ENCODE data around the gene TPCN2. TPM values are rescaled to one million over a fixed set of nuclear protein-coding genes. Genes with fewer than 3 reads are reported as not detected.

TPCN2 gene
- total RNA-seq, 1 experiment from 2014 or later = 16.3 TPM

- no TSS peak for BruUV-seq (replicated peaks)
- POLR2A ChIA-PET = interaction anchor here (0.6 to 3.3 kb wide), 11 partner anchors 42 to 573 kb away, joined by 3 to 32 read pairs (median 4); partner anchors contain the start of gene LTO1
Measured at GRCh38 chr11:69101792-69102695, 53.3 kb downstream of the TPCN2 start.

GRCh38 chr11:69102732-69103615, 54.2 kb downstream of the TPCN2 start:
- ChIA-PET POLR2A (interaction anchor here (0.8 to 2.2 kb wide), 4 partner anchors 539 to 565 kb away, joined by 3 to 10 read pairs (median 4); partner anchors contain the start of gene CCND1), CTCF (interaction anchor here (0.5 to 6.7 kb wide), 12 partner anchors 8 to 565 kb away, joined by 3 to 87 read pairs (median 4); partner anchors contain the start of gene CCND1)
- no TSS peak for BruUV-seq (replicated peaks)
- no peak for DNase-seq (ENCODE audit: unreplicated experiment)
- intact Hi-C loops (cut with micrococcal nuclease) = no loop called here
- H3K27ac Mint-ChIP-seq (ENCODE audit: low read depth, unreplicated experiment) = peak overlapping the region; percentile 59
- no peaks in the 10 kb centered on the region for H3K36me3 Mint-ChIP-seq (ENCODE audit: insufficient read depth, unreplicated experiment)
- no peaks in the 10 kb centered on the region for H3K9me3 Mint-ChIP-seq (ENCODE audit: unreplicated experiment)
- TF ChIP-seq CTCF (IDR thresholded peaks at IDR 0.05; ENCODE audit: unreplicated experiment) = no peak
- peaks cover 6% of the 10 kb centered on the region for H3K4me1 Mint-ChIP-seq (ENCODE audit: insufficient read depth, unreplicated experiment)
- H3K27me3 Mint-ChIP-seq (ENCODE audit: insufficient read depth, unreplicated experiment) = no peaks in the 10 kb centered on the region
- no peak overlapping the region for H3K4me3 Mint-ChIP-seq (ENCODE audit: unreplicated experiment)

More at GRCh38 chr11:69101792-69102695, 53.3 kb downstream of the TPCN2 start:
- H3K9me3 Mint-ChIP-seq (ENCODE audit: unreplicated experiment) = no peaks in the 10 kb centered on the region
- no peaks in the 10 kb centered on the region for H3K27me3 Mint-ChIP-seq (ENCODE audit: insufficient read depth, unreplicated experiment)
- no peak for TF ChIP-seq CTCF (IDR thresholded peaks at IDR 0.05; ENCODE audit: unreplicated experiment)
- H3K36me3 Mint-ChIP-seq (ENCODE audit: insufficient read depth, unreplicated experiment) = no peaks in the 10 kb centered on the region
- no peak overlapping the region for H3K4me3 Mint-ChIP-seq (ENCODE audit: unreplicated experiment)
- CTCF ChIA-PET = interaction anchor here (0.5 to 6.7 kb wide), 25 partner anchors 9 to 730 kb away, joined by 3 to 87 read pairs (median 4); partner anchors contain the start of gene CCND1
- H3K4me1 Mint-ChIP-seq (ENCODE audit: insufficient read depth, unreplicated experiment) = peaks cover 6% of the 10 kb centered on the region
- intact Hi-C loops (cut with micrococcal nuclease) = loop anchor here (1.0 to 2.0 kb wide), 3 partner anchors 195 to 568 kb away; no protein-coding TSS in a partner anchor
- H3K27ac Mint-ChIP-seq (ENCODE audit: low read depth, unreplicated experiment) = peak overlapping the region; percentile 59
- no peak for DNase-seq (ENCODE audit: unreplicated experiment)

GRCh38 chr11:69104212-69104855, 55.6 kb downstream of the TPCN2 start:
- no peak overlapping the region for H3K4me3 Mint-ChIP-seq (ENCODE audit: unreplicated experiment)
- ChIA-PET CTCF (interaction anchor here (0.6 to 6.7 kb wide), 5 partner anchors 27 to 564 kb away, joined by 3 to 62 read pairs (median 4); no protein-coding TSS in a partner anchor), POLR2A (interaction anchor here (0.6 to 2.2 kb wide), 3 partner anchors 27 to 551 kb away, joined by 3 to 10 read pairs (median 5); partner anchors contain the start of gene CCND1)
- H3K4me1 Mint-ChIP-seq (ENCODE audit: insufficient read depth, unreplicated experiment) = peaks cover 6% of the 10 kb centered on the region
- no peaks in the 10 kb centered on the region for H3K9me3 Mint-ChIP-seq (ENCODE audit: unreplicated experiment)
- no peaks in the 10 kb centered on the region for H3K36me3 Mint-ChIP-seq (ENCODE audit: insufficient read depth, unreplicated experiment)
- DNase-seq (ENCODE audit: unreplicated experiment) = no peak
- intact Hi-C loops (cut with micrococcal nuclease) = no loop called here
- no peak for TF ChIP-seq CTCF (IDR thresholded peaks at IDR 0.05; ENCODE audit: unreplicated experiment)
- no TSS peak for BruUV-seq (replicated peaks)
- no peaks in the 10 kb centered on the region for H3K27me3 Mint-ChIP-seq (ENCODE audit: insufficient read depth, unreplicated experiment)
- H3K27ac Mint-ChIP-seq (ENCODE audit: low read depth, unreplicated experiment) = no peak overlapping the region

Measured in MCF 10A (cell line).